ENCODE data around the gene CHST11.

DNA sequence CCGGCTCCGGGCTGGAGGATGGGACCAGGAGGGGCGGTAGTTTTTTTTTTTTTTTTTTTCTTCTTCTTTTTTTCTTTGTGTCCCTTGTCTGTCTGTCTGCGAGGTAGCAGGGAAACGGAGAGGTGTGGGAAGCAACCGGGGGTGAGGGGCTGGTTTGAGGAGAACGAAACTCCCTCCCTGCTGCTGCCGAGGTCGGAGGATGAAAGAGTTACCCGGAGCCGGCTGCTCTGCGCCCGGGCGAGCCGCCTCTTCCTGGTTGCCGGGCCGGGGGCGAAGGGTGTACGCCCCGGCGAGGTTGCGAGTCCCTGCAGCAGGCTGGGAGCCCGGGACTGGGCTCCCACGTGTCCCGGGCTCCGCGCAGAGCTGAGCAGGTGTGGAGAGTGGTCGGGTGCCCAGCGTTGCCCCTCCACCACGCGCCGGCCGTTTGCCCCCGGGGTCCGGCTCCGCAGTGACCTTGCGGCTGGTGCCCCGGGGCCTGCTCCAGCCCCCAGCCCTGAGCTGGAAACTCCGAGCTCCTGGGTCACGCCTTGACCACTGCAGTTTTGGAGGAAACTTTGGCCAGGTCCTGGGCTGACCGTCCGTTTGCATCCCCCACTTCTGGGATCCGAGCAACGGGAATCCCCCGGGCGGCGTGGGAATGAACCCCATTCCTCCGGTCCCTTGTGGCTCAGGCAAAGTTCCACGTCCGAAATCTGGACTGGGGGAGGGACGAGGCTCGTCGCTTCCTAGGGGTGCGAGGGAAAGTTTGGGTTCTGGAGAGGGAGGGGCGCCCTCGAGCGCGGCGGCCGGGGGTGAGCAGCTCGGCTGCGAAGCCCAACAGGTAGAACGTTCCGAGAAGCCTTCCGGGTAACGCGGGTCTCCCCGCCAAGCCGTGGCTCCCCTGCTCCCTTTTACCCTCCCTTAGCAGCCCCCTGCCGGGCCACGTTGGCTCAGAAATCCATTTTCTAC lies 1.3 kb downstream of the CHST11 start:
- TF ChIP-seq POLR2A (IDR thresholded peaks at IDR 0.05; ENCODE audit: low read depth, low read length): 0 out of 2 replicates have a peak, but pooled peaks have one; percentile 4
- TF ChIP-seq POLR2AphosphoS5 (IDR thresholded peaks at IDR 0.05; ENCODE audit: low read depth, low read length): no peak
